Measurements from ENCODE around the gene INPP4B. TPM values are rescaled to one million over a fixed set of nuclear protein-coding genes. Genes with fewer than 3 reads are reported as not detected.

The INPP4B gene
- total RNA-seq, 1 experiment from 2014 or later: 14.3 TPM

GRCh38 chr4:142091691-142092182 is 754.4 kb downstream of the INPP4B start:
- Histone ChIP-seq H3K27me3 (ENCODE audit: insufficient read depth, low read length) (no peaks in the 10 kb centered on the region), H2AFZ (ENCODE audit: low read depth, low read length, poor library complexity, severe bottlenecking) (no peak overlapping the region), H3K4me1 (ENCODE audit: control insufficient read depth in 1 of 2, insufficient read depth in 2 of 2, low read length in 2 of 2) (peaks cover 18 to 50% of the 10 kb centered on the region in 2 experiments), H3K36me3 (ENCODE audit: control insufficient read depth in 1 of 2, insufficient read depth in 2 of 2, low read length in 2 of 2) (no peaks in the 10 kb centered on the region), H3K79me2 (ENCODE audit: insufficient read depth, low read length) (no peaks in the 10 kb centered on the region), H3K27ac (ENCODE audit: low read depth, low read length) (peak overlapping the region; percentile 28; the same call in 1 of the 2 replicates), H3K9me2 (ENCODE audit: insufficient read depth) (no peaks in the 10 kb centered on the region), H4K20me1 (ENCODE audit: insufficient read depth) (no peaks in the 10 kb centered on the region), H3K4me3 (replicated peaks in 1 of 2; ENCODE audit: low read depth in 1 of 2, low read length in 2 of 2) (no peak overlapping the region), H3K9me3 (ENCODE audit: control insufficient read depth in 1 of 2, insufficient read depth in 1 of 2, low read depth in 1 of 2, low read length in 2 of 2) (no peaks in the 10 kb centered on the region), H3K4me2 (ENCODE audit: low read length) (peak overlapping the region; percentile 35), H3K9ac (ENCODE audit: low read length) (no peak overlapping the region)
- ChIA-PET RAD21 (ENCODE audit: low non-redundant PET in 1 of 2, low total read pairs in 2 of 2, uncharacterized antibody in 2 of 2, unreplicated experiment in 2 of 2) (no interaction called here), CTCF (no interaction called here), POLR2A (no interaction called here)
- intact Hi-C loops (cut with micrococcal nuclease): no loop called here
- no TSS peak for BruUV-seq (replicated peaks)
- DNase-seq (ENCODE audit: low read depth, low spot score) (peak; percentile 48), ATAC-seq (peak; percentile 37; the same call in 1 of the 2 replicates)
- TF ChIP-seq CEBPB (IDR thresholded peaks at IDR 0.05; ENCODE audit: low read depth) (no peak), EZH2phosphoT487 (IDR thresholded peaks at IDR 0.05; ENCODE audit: borderline replicate concordance) (no peak), ATF3 (IDR thresholded peaks at IDR 0.05) (no peak), TCF7L2 (IDR thresholded peaks at IDR 0.05; ENCODE audit: borderline replicate concordance, extremely low read depth, insufficient read depth, insufficient read length) (no peak), POLR2A (IDR thresholded peaks at IDR 0.05; ENCODE audit: borderline replicate concordance, extremely low read depth, insufficient read depth, insufficient read length) (no peak), POLR2AphosphoS5 (IDR thresholded peaks at IDR 0.05; ENCODE audit: low read depth, low read length) (no peak), YY1 (IDR thresholded peaks at IDR 0.05; ENCODE audit: extremely low read depth, insufficient replicate concordance, low read depth, low read length) (no peak), ELF1 (IDR thresholded peaks at IDR 0.05; ENCODE audit: borderline replicate concordance, low read depth) (no peak; the same call in 1 of the 2 replicates), ZNF274 (IDR thresholded peaks at IDR 0.05; ENCODE audit: low read depth, low read length) (no peak), FOSL1 (IDR thresholded peaks at IDR 0.05; ENCODE audit: low read depth) (peak; percentile 48), REST (IDR thresholded peaks at IDR 0.05; ENCODE audit: low read depth) (no peak), CTCF (IDR thresholded peaks at IDR 0.05 in 2 of 3, conservative IDR thresholded peaks at IDR 0.05 in 1 of 3; ENCODE audit: borderline replicate concordance in 1 of 3, insufficient read depth in 1 of 3, low read depth in 2 of 3, low read length in 2 of 3) (no peak), SRF (IDR thresholded peaks at IDR 0.05; ENCODE audit: low read depth) (no peak; the same call in 1 of the 2 replicates), MAX (IDR thresholded peaks at IDR 0.05) (peak; percentile 49), EZH2 (IDR thresholded peaks at IDR 0.05) (no peak), ZFX (IDR thresholded peaks at IDR 0.05) (no peak), EGR1 (IDR thresholded peaks at IDR 0.05; ENCODE audit: low read depth) (no peak), SP1 (IDR thresholded peaks at IDR 0.05; ENCODE audit: low read depth) (peak; percentile 64), SIN3A (IDR thresholded peaks at IDR 0.05; ENCODE audit: low read depth) (0 out of 2 replicates have a peak, but pooled peaks have one; percentile 25), ZBTB33 (IDR thresholded peaks at IDR 0.05; ENCODE audit: extremely low read depth, insufficient replicate concordance, low read length) (no peak), JUND (IDR thresholded peaks at IDR 0.05) (peak; percentile 66)
